ENCODE data around the gene HSPB8.

Gene HSPB8

GRCh38 chr12:119145367-119145766, 33.4 kb upstream of the HSPB8 start:
- H3K4me3 ChIP-seq (ENCODE audit: low read length): no peak overlapping the region
- no peak for DNase-seq (ENCODE audit: low read depth)
- no peak for TF ChIP-seq CTCF (conservative IDR thresholded peaks at IDR 0.05; ENCODE audit: low read depth, low read length)

- no peak for TF ChIP-seq CTCF (conservative IDR thresholded peaks at IDR 0.05; ENCODE audit: low read depth, low read length)
- DNase-seq (ENCODE audit: low read depth): no peak
- no peak overlapping the region for H3K4me3 ChIP-seq (ENCODE audit: low read length)
These were observed 30.8 kb upstream of the HSPB8 start for GRCh38 chr12:119147847-119148448.

GRCh38 chr12:119149270-119149669, 29.5 kb upstream of the HSPB8 start:
- H3K4me3 ChIP-seq (ENCODE audit: low read length): no peak overlapping the region
- no peak for TF ChIP-seq CTCF (conservative IDR thresholded peaks at IDR 0.05; ENCODE audit: low read depth, low read length)
- DNase-seq (ENCODE audit: low read depth): no peak

DNA sequence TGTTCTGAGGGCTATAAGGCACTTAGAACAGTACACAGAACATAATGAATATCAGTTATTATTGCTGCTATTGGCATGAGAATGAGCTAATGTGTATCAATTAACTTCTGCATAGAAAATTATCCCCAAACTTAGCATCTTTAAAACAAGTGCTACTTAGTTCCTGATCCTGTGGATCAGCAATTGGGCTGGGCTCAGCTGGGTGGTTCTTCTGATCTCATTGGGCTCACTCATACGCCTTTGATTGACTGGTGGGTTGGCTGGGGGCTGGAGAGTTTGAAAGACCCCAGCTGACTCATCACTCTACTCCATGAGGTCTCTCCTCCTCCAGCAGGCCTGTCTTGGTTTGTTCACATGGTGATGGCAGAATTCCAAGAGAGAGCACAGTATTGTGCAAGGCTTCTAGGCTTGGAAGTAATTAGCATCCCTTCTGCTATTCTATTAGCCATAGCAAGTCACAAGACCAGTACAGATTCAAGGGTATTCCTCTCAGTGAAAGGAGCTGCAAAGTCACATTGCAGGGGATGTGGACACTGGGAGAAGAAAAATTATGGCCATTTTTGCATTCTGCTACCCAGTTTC, 27.2 kb upstream of the HSPB8 start:
- no peak for TF ChIP-seq CTCF (conservative IDR thresholded peaks at IDR 0.05; ENCODE audit: low read depth, low read length)
- H3K4me3 ChIP-seq (ENCODE audit: low read length): no peak overlapping the region
- DNase-seq (ENCODE audit: low read depth): no peak

- DNase-seq (ENCODE audit: low read depth): peak; percentile 52
- H3K4me3 ChIP-seq (ENCODE audit: low read length): peak overlapping the region; percentile 26
- no peak for TF ChIP-seq CTCF (conservative IDR thresholded peaks at IDR 0.05; ENCODE audit: low read depth, low read length)
These were observed 25.0 kb upstream of the HSPB8 start for GRCh38 chr12:119153477-119154434.

- H3K4me3 ChIP-seq (ENCODE audit: low read length): no peak overlapping the region
- no peak for TF ChIP-seq CTCF (conservative IDR thresholded peaks at IDR 0.05; ENCODE audit: low read depth, low read length)
- DNase-seq (ENCODE audit: low read depth): no peak
These were observed 24.3 kb upstream of the HSPB8 start for GRCh38 chr12:119154435-119154818.

Measured in retinal pigment epithelial cell (primary cell).